Measurements from ENCODE around the gene SWI5. TPM values are rescaled to one million over a fixed set of nuclear protein-coding genes. Genes with fewer than 3 reads are reported as not detected.

SWI5 gene
- total and polyA plus RNA-seq, 9 of the 15 experiments (the other 6 are each of a cell fraction or from before 2014, with no cell fraction given): 62.8 to 133 (median 95.9) TPM

- TF ChIP-seq EGR1 (conservative IDR thresholded peaks at IDR 0.05) (no peak), ZNF165 (CRISPR knock-in tag; IDR thresholded peaks at IDR 0.05; ENCODE audit: borderline replicate concordance) (peak; percentile 78; the same call in 1 of the 2 replicates), TCF3 (CRISPR knock-in tag; IDR thresholded peaks at IDR 0.05) (no peak), POLR2G (IDR thresholded peaks at IDR 0.05; ENCODE audit: low read depth, low read length) (no peak), E2F3 (CRISPR knock-in tag; IDR thresholded peaks at IDR 0.05) (0 out of 2 replicates have a peak, but pooled peaks have one; percentile 52), ZNF212 (CRISPR knock-in tag; IDR thresholded peaks at IDR 0.05) (0 out of 2 replicates have a peak, but pooled peaks have one; percentile 37), SRF (CRISPR knock-in tag; IDR thresholded peaks at IDR 0.05) (no peak), SMAD3 (CRISPR knock-in tag; conservative IDR thresholded peaks at IDR 0.05) (no peak), CC2D1A (IDR thresholded peaks at IDR 0.05) (no peak), FIP1L1 (IDR thresholded peaks at IDR 0.05; ENCODE audit: low read depth, low read length, poor library complexity, severe bottlenecking) (no peak), NEUROD1 (IDR thresholded peaks at IDR 0.05; ENCODE audit: borderline replicate concordance, low read depth, low read length, partially characterized antibody) (no peak), FOXP4 (CRISPR knock-in tag; IDR thresholded peaks at IDR 0.05; ENCODE audit: borderline replicate concordance) (no peak), THRB (CRISPR knock-in tag; conservative IDR thresholded peaks at IDR 0.05) (no peak), PHB2 (IDR thresholded peaks at IDR 0.05; ENCODE audit: low read depth) (no peak), RHOXF2B (CRISPR knock-in tag; conservative IDR thresholded peaks at IDR 0.05) (no peak), HOMEZ (CRISPR knock-in tag; IDR thresholded peaks at IDR 0.05) (peak; percentile 86; the same call in 1 of the 2 replicates), CREBBP (IDR thresholded peaks at IDR 0.05; ENCODE audit: low read depth, low read length) (no peak), RAD21 (CRISPR knock-in tag; conservative IDR thresholded peaks at IDR 0.05 in 1 of 2, IDR thresholded peaks at IDR 0.05 in 1 of 2) (no peak), ATF4 (CRISPR knock-in tag; IDR thresholded peaks at IDR 0.05) (no peak), TAF1 (IDR thresholded peaks at IDR 0.05; ENCODE audit: control insufficient read depth, extremely low read depth, insufficient read depth, low read length, severe bottlenecking) (no peak), ZNF384 (IDR thresholded peaks at IDR 0.05; ENCODE audit: low read depth, low read length) (no peak), MTA1 (IDR thresholded peaks at IDR 0.05; ENCODE audit: borderline replicate concordance) (no peak)
Observed at GRCh38 chr9:128250839-128251731, 25.0 kb upstream of the SWI5 start (continued).
